Measurements from ENCODE around the gene DIP2C.

DNA sequence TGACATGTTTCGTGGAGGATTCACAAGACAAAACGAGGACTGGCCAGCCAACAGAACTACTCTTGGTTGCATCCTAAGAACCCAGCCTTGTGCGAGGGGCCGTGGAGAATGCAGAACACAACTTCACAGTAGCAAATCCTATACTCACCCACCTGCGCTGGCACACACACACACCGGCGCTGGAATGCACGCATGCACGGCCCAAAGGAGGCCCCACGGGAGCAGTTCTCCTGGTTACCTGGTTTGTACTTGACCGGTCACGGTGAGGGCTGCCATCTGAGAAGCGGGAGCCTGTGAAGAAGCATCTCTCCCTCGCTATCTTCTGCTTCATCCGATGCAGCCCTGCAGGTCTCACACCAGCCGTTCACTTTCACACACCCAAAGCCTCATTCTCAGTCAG is 416.4 kb downstream of the DIP2C start:
- TF ChIP-seq CTCF (IDR thresholded peaks at IDR 0.05) (no peak), POLR2A (IDR thresholded peaks at IDR 0.05) (no peak)
